Trophoblast cell (in vitro differentiated cells and primary cell): ENCODE measurements around the gene RASSF4.
A peak's percentile ranks its signal among the peaks of the same experiment; 100 is the strongest.

ENCODE experiments used
- DNase-seq, 2 donors: peaks; one replicate each; pipeline ENCODE4 v3.0.0-alpha.2; 2016
- H2AFZ ChIP-seq: 2 replicates; pipeline ENCODE4 v1.6.1; 2013; ENCODE audit warnings: low read length, moderate library complexity, mild to moderate bottlenecking; ENCODE audit not compliant: insufficient read depth, poor library complexity
- H2AK5ac ChIP-seq: 2 replicates; pipeline ENCODE4 v1.6.1; 2013; ENCODE audit warnings: mild to moderate bottlenecking, low read length
- H2BK120ac ChIP-seq: 2 replicates; pipeline ENCODE4 v1.6.1; 2013; ENCODE audit warnings: low read length, mild to moderate bottlenecking, moderate library complexity; ENCODE audit not compliant: insufficient read depth, poor library complexity
- H2BK12ac ChIP-seq: 2 replicates; pipeline ENCODE4 v1.6.1; 2013; ENCODE audit warnings: mild to moderate bottlenecking, low read length, moderate library complexity
- H2BK5ac ChIP-seq: 2 replicates; pipeline ENCODE4 v1.6.1; 2013; ENCODE audit warnings: low read length, low read depth, moderate library complexity, mild to moderate bottlenecking; ENCODE audit not compliant: poor library complexity
- H3K14ac ChIP-seq: 2 replicates; pipeline ENCODE4 v1.6.1; 2013; ENCODE audit warnings: mild to moderate bottlenecking, low read length
- H3K18ac ChIP-seq: 2 replicates; pipeline ENCODE4 v1.6.1; 2013; ENCODE audit warnings: mild to moderate bottlenecking, low read length
- H3K23ac ChIP-seq: 2 replicates; pipeline ENCODE4 v1.6.1; 2013; ENCODE audit warnings: low read length
- H3K27ac ChIP-seq: 2 replicates; pipeline ENCODE4 v1.5.1; 2013; ENCODE audit warnings: low read depth, mild to moderate bottlenecking, inconsistent platforms, low read length, moderate library complexity
- H3K27me3 ChIP-seq: 2 replicates; pipeline ENCODE4 v1.6.1; 2013; ENCODE audit warnings: inconsistent platforms, mild to moderate bottlenecking, low read length, moderate library complexity; ENCODE audit not compliant: insufficient read depth
- H3K36me3 ChIP-seq, 2 experiments: 1 replicate in 1 of 2; 2 replicates in 1 of 2; pipeline ENCODE4 v1.6.1; 2013; ENCODE audit warnings: low read length in 2 of 2, mild to moderate bottlenecking in 2 of 2, moderate library complexity in 1 of 2; ENCODE audit not compliant: insufficient read depth in 2 of 2, control insufficient read depth in 1 of 2
- H3K4ac ChIP-seq: 2 replicates; pipeline ENCODE4 v1.6.1; 2013; ENCODE audit warnings: low read depth, mild to moderate bottlenecking, low read length, moderate library complexity
- H3K4me1 ChIP-seq, 2 experiments: 1 replicate in 1 of 2; 2 replicates in 1 of 2; pipeline ENCODE4 v1.6.1; 2013; ENCODE audit warnings: low read length in 2 of 2, mild to moderate bottlenecking in 2 of 2, moderate library complexity in 1 of 2; ENCODE audit not compliant: insufficient read depth in 2 of 2, control insufficient read depth in 1 of 2
- H3K4me2 ChIP-seq: 2 replicates; pipeline ENCODE4 v1.6.1; 2013; ENCODE audit warnings: inconsistent platforms, mild to moderate bottlenecking, low read length, moderate library complexity
- H3K4me3 ChIP-seq: 2 replicates; pipeline ENCODE4 v1.5.1; 2013; ENCODE audit warnings: mild to moderate bottlenecking, low read depth, low read length, inconsistent platforms
- H3K79me1 ChIP-seq: one replicate; pipeline ENCODE4 v1.6.1; 2013; ENCODE audit warnings: low read length
- H3K79me2 ChIP-seq: 2 replicates; pipeline ENCODE4 v1.6.1; 2013; ENCODE audit warnings: low read length, mild to moderate bottlenecking; ENCODE audit not compliant: control insufficient read depth, insufficient read depth, poor library complexity
- H3K9ac ChIP-seq: 2 replicates; pipeline ENCODE4 v1.6.1; 2013; ENCODE audit warnings: mild to moderate bottlenecking, low read length
- H3K9me3 ChIP-seq: 2 replicates; pipeline ENCODE4 v1.6.1; 2013; ENCODE audit warnings: low read depth, mild to moderate bottlenecking, control low read depth, inconsistent platforms, low read length; ENCODE audit not compliant: insufficient read depth
- H4K12ac ChIP-seq: 2 replicates; pipeline ENCODE4 v1.6.1; 2013; ENCODE audit warnings: low read depth, mild to moderate bottlenecking, low read length, moderate library complexity
- H4K8ac ChIP-seq: 2 replicates; pipeline ENCODE4 v1.6.1; 2013; ENCODE audit warnings: low read depth, mild to moderate bottlenecking, low read length, moderate library complexity
- H4K91ac ChIP-seq: one replicate; pipeline ENCODE4 v1.6.1; 2013; ENCODE audit warnings: low read depth, mild to moderate bottlenecking, low read length, moderate library complexity
- WGBS: extraction: QIAGEN DNeasy Blood & Tissue Kit; methylation state at CpG from one replicate; pipeline ENCODE4 v1.1.7; 2013; ENCODE audit warnings: missing lambda C conversion rate; ENCODE audit not compliant: insufficient read length, insufficient coverage; ENCODE audit errors: extremely low coverage; 5-methylcytosine and 5-hydroxymethylcytosine counted together

RASSF4 gene

GRCh38 chr10:44911951-44912350 lies 47.7 kb upstream of the RASSF4 start:
- no peak overlapping the region for H4K8ac ChIP-seq
- H3K4ac ChIP-seq: no peak overlapping the region
- no peak overlapping the region for H2BK120ac ChIP-seq
- no peak overlapping the region for H2AK5ac ChIP-seq
- H2BK5ac ChIP-seq: no peak overlapping the region
- H3K79me1 ChIP-seq: peaks cover 2% of the 10 kb centered on the region
- peaks cover 26 to 29% of the 10 kb centered on the region in 2 experiments for H3K4me1 ChIP-seq
- H3K36me3 ChIP-seq: no peaks in the 10 kb centered on the region
- no CpG with 5 or more reads among the region's 3 CpGs for WGBS
- H3K9me3 ChIP-seq: no peaks in the 10 kb centered on the region
- H3K14ac ChIP-seq: no peak overlapping the region
- H3K9ac ChIP-seq: no peak overlapping the region
- H3K4me2 ChIP-seq: no peak overlapping the region
- no peak overlapping the region for H3K27ac ChIP-seq
- DNase-seq: no peak
- H3K79me2 ChIP-seq: no peaks in the 10 kb centered on the region
- peak overlapping the region; percentile 21 for H4K91ac ChIP-seq
- no peaks in the 10 kb centered on the region for H3K27me3 ChIP-seq
- H2AFZ ChIP-seq: no peak overlapping the region
- no peak overlapping the region for H3K18ac ChIP-seq
- no peak overlapping the region for H2BK12ac ChIP-seq
- no peak overlapping the region for H4K12ac ChIP-seq
- no peak overlapping the region for H3K23ac ChIP-seq
- H3K4me3 ChIP-seq: no peak overlapping the region

- no CpG with 5 or more reads among the region's 12 CpGs for WGBS
- H2AK5ac ChIP-seq: no peak overlapping the region
Measured at GRCh38 chr10:44913350-44914081, 46.1 kb upstream of the RASSF4 start.

GRCh38 chr10:44914891-44915290 lies 44.7 kb upstream of the RASSF4 start:
- no CpG with 5 or more reads among the region's 2 CpGs for WGBS
- H3K79me1 ChIP-seq: no peaks in the 10 kb centered on the region
- no peak overlapping the region for H3K18ac ChIP-seq
- H3K4me1 ChIP-seq: peaks cover 11 to 15% of the 10 kb centered on the region in 2 experiments
- H3K9me3 ChIP-seq: no peaks in the 10 kb centered on the region
- no peak overlapping the region for H2AFZ ChIP-seq
- no peak overlapping the region for H2BK5ac ChIP-seq
- no peak overlapping the region for H3K9ac ChIP-seq
- H3K36me3 ChIP-seq: no peaks in the 10 kb centered on the region
- no peaks in the 10 kb centered on the region for H3K79me2 ChIP-seq
- H3K23ac ChIP-seq: no peak overlapping the region
- no peak overlapping the region for H2BK120ac ChIP-seq
- H3K4ac ChIP-seq: no peak overlapping the region
- H2AK5ac ChIP-seq: no peak overlapping the region
- no peak overlapping the region for H2BK12ac ChIP-seq
- H4K8ac ChIP-seq: no peak overlapping the region
- DNase-seq: no peak
- no peak overlapping the region for H3K14ac ChIP-seq
- no peak overlapping the region for H3K4me3 ChIP-seq
- H4K12ac ChIP-seq: no peak overlapping the region
- H3K27ac ChIP-seq: no peak overlapping the region
- no peak overlapping the region for H4K91ac ChIP-seq
- no peak overlapping the region for H3K4me2 ChIP-seq
- no peaks in the 10 kb centered on the region for H3K27me3 ChIP-seq

More at GRCh38 chr10:44913350-44914081, 46.1 kb upstream of the RASSF4 start:
- Histone ChIP-seq H2BK120ac (no peak overlapping the region), H4K91ac (no peak overlapping the region), H3K4me1 (peaks cover 17 to 20% of the 10 kb centered on the region in 2 experiments), H3K18ac (no peak overlapping the region), H3K79me2 (no peaks in the 10 kb centered on the region), H2AFZ (no peak overlapping the region), H3K23ac (no peak overlapping the region), H3K79me1 (no peaks in the 10 kb centered on the region), H3K4me2 (no peak overlapping the region), H3K27ac (no peak overlapping the region), H4K8ac (no peak overlapping the region), H3K4ac (no peak overlapping the region), H3K9me3 (no peaks in the 10 kb centered on the region), H3K36me3 (no peaks in the 10 kb centered on the region), H3K9ac (no peak overlapping the region), H4K12ac (no peak overlapping the region), H2BK12ac (no peak overlapping the region), H2BK5ac (no peak overlapping the region), H3K14ac (no peak overlapping the region), H3K4me3 (no peak overlapping the region), H3K27me3 (no peaks in the 10 kb centered on the region)
- DNase-seq: no peak

GRCh38 chr10:44916429-44916828 lies 43.2 kb upstream of the RASSF4 start:
- Histone ChIP-seq H3K18ac (no peak overlapping the region), H2BK5ac (no peak overlapping the region), H3K14ac (no peak overlapping the region), H4K12ac (no peak overlapping the region), H3K4ac (no peak overlapping the region), H4K91ac (no peak overlapping the region), H4K8ac (no peak overlapping the region), H3K4me3 (no peak overlapping the region), H3K27me3 (no peaks in the 10 kb centered on the region), H3K27ac (no peak overlapping the region), H3K36me3 (no peaks in the 10 kb centered on the region), H3K9ac (no peak overlapping the region), H3K4me1 (peaks cover 8 to 12% of the 10 kb centered on the region in 2 experiments), H3K79me1 (no peaks in the 10 kb centered on the region), H2AK5ac (no peak overlapping the region), H3K23ac (no peak overlapping the region), H2BK12ac (no peak overlapping the region), H2BK120ac (no peak overlapping the region), H2AFZ (no peak overlapping the region), H3K9me3 (no peaks in the 10 kb centered on the region), H3K4me2 (no peak overlapping the region), H3K79me2 (no peaks in the 10 kb centered on the region)
- WGBS: no CpG with 5 or more reads among the region's 2 CpGs
- DNase-seq: no peak
